Thyroid gland (tissue), 4 donors: Measurements from ENCODE around the gene TUBA1B.

Experiments used
- CTCF ChIP-seq, 6 experiments: fragments of 200-600 bp in 3 of 6; fragments of 450-650 bp in 3 of 6; sonication (generic) in 3 of 6; IDR thresholded peaks; one replicate each; pipeline ENCODE4 v1.5.1; 2016 to 2019; ENCODE audit warnings: antibody characterized with exemption in 6 of 6, mild to moderate bottlenecking in 2 of 6, inconsistent platforms in 1 of 6, moderate library complexity in 1 of 6
- POLR2A ChIP-seq, 2 donors: fragments of 450-650 bp; IDR thresholded peaks; one replicate each; pipeline ENCODE4 v1.6.1; 2017; ENCODE audit warnings: antibody characterized with exemption in 2 of 2, mild to moderate bottlenecking in 2 of 2, moderate library complexity in 1 of 2

GRCh38 chr12:49097381-49097780 lies 33.8 kb downstream of the TUBA1B start:
- TF ChIP-seq CTCF (IDR thresholded peaks at IDR 0.05) (no peak), POLR2A (IDR thresholded peaks at IDR 0.05) (no peak)
